IMR-90 (cell line): ENCODE data around the gene OTUB2.

Experiments
- BHLHE40 ChIP-seq: fragments of 150-350 bp; IDR thresholded peaks from 2 replicates; pipeline ENCODE4 v1.6.1; 2016; ENCODE audit warnings: mild to moderate bottlenecking, low read depth, low read length
- CEBPB ChIP-seq: IDR thresholded peaks from 2 replicates; pipeline ENCODE4 v1.6.1; 2012; ENCODE audit warnings: low read depth, low read length, improper control_type of control experiment
- MAFK ChIP-seq: IDR thresholded peaks from 2 replicates; pipeline ENCODE4 v1.6.1; 2012; ENCODE audit warnings: low read depth, low read length, improper control_type of control experiment
- MAZ ChIP-seq: IDR thresholded peaks from 2 replicates; pipeline ENCODE4 v1.6.1; 2012; ENCODE audit warnings: low read depth, mild to moderate bottlenecking, low read length, improper control_type of control experiment, moderate library complexity, borderline replicate concordance
- NFE2L2 ChIP-seq: fragments of 150-350 bp; IDR thresholded peaks from 2 replicates; pipeline ENCODE4 v1.6.1; 2016; ENCODE audit warnings: low read depth, mild to moderate bottlenecking, low read length
- POLR2A ChIP-seq: IDR thresholded peaks from 2 replicates; pipeline ENCODE4 v1.6.1; 2012; ENCODE audit warnings: mild to moderate bottlenecking, low read depth, low read length
- RCOR1 ChIP-seq: IDR thresholded peaks from 2 replicates; pipeline ENCODE4 v1.6.1; 2012; ENCODE audit warnings: mild to moderate bottlenecking, low read length, improper control_type of control experiment; ENCODE audit not compliant: insufficient replicate concordance
- RFX5 ChIP-seq: IDR thresholded peaks from 2 replicates; pipeline ENCODE4 v1.8.0; 2012; ENCODE audit warnings: low read depth, mild to moderate bottlenecking, low read length, moderate library complexity
- SMC3 ChIP-seq: fragments of 150-350 bp; IDR thresholded peaks from 2 replicates; pipeline ENCODE4 v1.6.1; 2016; ENCODE audit warnings: low read depth, mild to moderate bottlenecking, antibody characterized with exemption, low read length, moderate library complexity
- TF ChIP-seq, protein P1 (sequence below): conservative IDR thresholded peaks from 2 replicates; pipeline ENCODE4 v1.5.1; 2012; ENCODE audit warnings: mild to moderate bottlenecking, low read depth, low read length, improper control_type of control experiment
- TF ChIP-seq, protein P2 (sequence below): fragments of 150-350 bp; IDR thresholded peaks from 2 replicates; pipeline ENCODE4 v1.6.1; 2017; ENCODE audit warnings: mild to moderate bottlenecking, antibody characterized with exemption, low read length, low read depth

DNA sequence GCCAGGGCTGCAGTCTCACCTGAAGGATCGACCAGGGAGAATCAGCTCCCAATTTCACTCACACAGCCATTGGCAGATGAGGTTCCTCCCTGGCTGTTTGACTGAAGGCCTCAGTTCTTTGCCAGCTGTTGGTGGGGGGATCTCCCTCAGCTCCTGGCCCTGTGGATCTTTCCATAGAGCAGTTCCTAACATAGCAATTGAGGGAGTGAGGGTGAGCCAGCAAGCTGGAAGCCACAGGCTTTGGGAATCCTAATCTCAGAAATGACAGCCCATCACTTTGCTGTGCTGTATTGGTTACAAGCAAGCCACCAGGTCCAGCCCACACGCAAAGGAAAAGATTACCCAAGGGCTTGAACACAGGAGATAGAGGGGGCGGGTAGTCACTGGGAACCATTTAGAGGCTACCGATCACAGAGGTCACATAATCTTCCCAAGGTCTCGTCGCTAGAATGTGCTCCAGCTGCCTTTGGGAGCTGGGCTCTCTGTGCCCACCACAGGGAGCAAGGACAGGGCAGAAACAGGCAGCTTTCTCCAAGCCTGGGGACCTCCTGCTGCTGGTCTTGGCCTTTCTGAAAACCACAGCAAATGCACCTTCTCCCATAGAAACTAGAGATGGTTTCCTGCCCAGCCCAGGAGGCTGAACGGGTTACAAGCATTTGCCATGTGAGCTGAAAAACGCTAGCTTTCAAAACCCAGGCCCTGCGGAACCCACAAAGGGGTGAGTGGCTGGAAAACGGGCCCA, 4.6 kb upstream of the OTUB2 start:
- TF ChIP-seq RCOR1 (no peak), MAFK (no peak), BHLHE40 (no peak), RFX5 (no peak), CEBPB (no peak), POLR2A (no peak), SMC3 (no peak), NFE2L2 (no peak), MAZ (no peak)
- TF ChIP-seq, protein P1, sequence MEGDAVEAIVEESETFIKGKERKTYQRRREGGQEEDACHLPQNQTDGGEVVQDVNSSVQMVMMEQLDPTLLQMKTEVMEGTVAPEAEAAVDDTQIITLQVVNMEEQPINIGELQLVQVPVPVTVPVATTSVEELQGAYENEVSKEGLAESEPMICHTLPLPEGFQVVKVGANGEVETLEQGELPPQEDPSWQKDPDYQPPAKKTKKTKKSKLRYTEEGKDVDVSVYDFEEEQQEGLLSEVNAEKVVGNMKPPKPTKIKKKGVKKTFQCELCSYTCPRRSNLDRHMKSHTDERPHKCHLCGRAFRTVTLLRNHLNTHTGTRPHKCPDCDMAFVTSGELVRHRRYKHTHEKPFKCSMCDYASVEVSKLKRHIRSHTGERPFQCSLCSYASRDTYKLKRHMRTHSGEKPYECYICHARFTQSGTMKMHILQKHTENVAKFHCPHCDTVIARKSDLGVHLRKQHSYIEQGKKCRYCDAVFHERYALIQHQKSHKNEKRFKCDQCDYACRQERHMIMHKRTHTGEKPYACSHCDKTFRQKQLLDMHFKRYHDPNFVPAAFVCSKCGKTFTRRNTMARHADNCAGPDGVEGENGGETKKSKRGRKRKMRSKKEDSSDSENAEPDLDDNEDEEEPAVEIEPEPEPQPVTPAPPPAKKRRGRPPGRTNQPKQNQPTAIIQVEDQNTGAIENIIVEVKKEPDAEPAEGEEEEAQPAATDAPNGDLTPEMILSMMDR: no peak
- TF ChIP-seq, protein P2, sequence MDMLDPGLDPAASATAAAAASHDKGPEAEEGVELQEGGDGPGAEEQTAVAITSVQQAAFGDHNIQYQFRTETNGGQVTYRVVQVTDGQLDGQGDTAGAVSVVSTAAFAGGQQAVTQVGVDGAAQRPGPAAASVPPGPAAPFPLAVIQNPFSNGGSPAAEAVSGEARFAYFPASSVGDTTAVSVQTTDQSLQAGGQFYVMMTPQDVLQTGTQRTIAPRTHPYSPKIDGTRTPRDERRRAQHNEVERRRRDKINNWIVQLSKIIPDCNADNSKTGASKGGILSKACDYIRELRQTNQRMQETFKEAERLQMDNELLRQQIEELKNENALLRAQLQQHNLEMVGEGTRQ: no peak
